Measurements from ENCODE around the gene ALMS1. TPM values are rescaled to one million over a fixed set of nuclear protein-coding genes. Genes with fewer than 3 reads are reported as not detected.

ALMS1 gene
- total and polyA plus RNA-seq, 9 of the 15 experiments (the other 6 are each of a cell fraction or from before 2014, with no cell fraction given): 1.4 to 26.3 (median 13.6) TPM

GRCh38 chr2:73414696-73415095, 29.1 kb downstream of the ALMS1 start:
- H3K4me1 ChIP-seq (replicated peaks in 1 of 2; ENCODE audit: control insufficient read depth in 2 of 2, insufficient read depth in 2 of 2, low read length in 2 of 2): no peaks in the 10 kb centered on the region
- in situ Hi-C loops (cut with MboI): no loop called here
- H3K36me3 ChIP-seq (ENCODE audit: control insufficient read depth, insufficient read depth, low read length): no peaks in the 10 kb centered on the region; the same call in 2 of the 3 replicates
- H3K9ac ChIP-seq (ENCODE audit: insufficient read depth in 1 of 2, low read depth in 2 of 2, low read length in 2 of 2): no peak overlapping the region
- ATAC-seq (no peak), DNase-seq (ENCODE audit: extremely low read depth in 1 of 4, low spot score in 3 of 4) (no peak), FAIRE-seq (no peak)
- H3K4me3 ChIP-seq: no peak overlapping the region
- BruUV-seq (replicated peaks): no TSS peak
- no peaks in the 10 kb centered on the region for H3K27me3 ChIP-seq (ENCODE audit: control insufficient read depth in 2 of 2, insufficient read depth in 2 of 2, low read length in 2 of 2)
- H3K9me1 ChIP-seq (ENCODE audit: control insufficient read depth, insufficient read depth, low read length): no peaks in the 10 kb centered on the region
- H3K27ac ChIP-seq (ENCODE audit: extremely low read depth, low read depth, low read length): no peak overlapping the region
- ChIA-PET POLR2A (no interaction called here), CTCF (ENCODE audit: low intra/inter-chr PET ratio) (no interaction called here)
- H3K79me2 ChIP-seq (ENCODE audit: control insufficient read depth, insufficient read depth, low read length): no peaks in the 10 kb centered on the region
- no peaks in the 10 kb centered on the region for H4K20me1 ChIP-seq (replicated peaks; ENCODE audit: control insufficient read depth, insufficient read depth, low read length)
- no peaks in the 10 kb centered on the region for H3K9me3 ChIP-seq (replicated peaks; ENCODE audit: control insufficient read depth, insufficient read depth, low read depth, low read length)
- no peak overlapping the region for H2AFZ ChIP-seq (ENCODE audit: low read depth, low read length)
- no peak for TF ChIP-seq ZNF224 (CRISPR knock-in tag; IDR thresholded peaks at IDR 0.05)
- TF ChIP-seq GATAD2B (IDR thresholded peaks at IDR 0.05; ENCODE audit: borderline replicate concordance): no peak
- TF ChIP-seq KAT2B (IDR thresholded peaks at IDR 0.05; ENCODE audit: low read depth, low read length): no peak
- TF ChIP-seq RFX7 (CRISPR knock-in tag; IDR thresholded peaks at IDR 0.05): no peak
- no peak for TF ChIP-seq GATA2 (CRISPR knock-in tag; IDR thresholded peaks at IDR 0.05)
- no peak for TF ChIP-seq HMGXB4 (CRISPR knock-in tag; IDR thresholded peaks at IDR 0.05)
- TF ChIP-seq HSF4 (CRISPR knock-in tag; IDR thresholded peaks at IDR 0.05; ENCODE audit: borderline replicate concordance): no peak
- no peak for TF ChIP-seq SMARCA5 (IDR thresholded peaks at IDR 0.05)
- no peak for TF ChIP-seq ERF (CRISPR knock-in tag; IDR thresholded peaks at IDR 0.05)
- TF ChIP-seq ZNF121 (CRISPR knock-in tag; conservative IDR thresholded peaks at IDR 0.05): no peak
- TF ChIP-seq TARDBP (IDR thresholded peaks at IDR 0.05): no peak
- TF ChIP-seq E2F8 (IDR thresholded peaks at IDR 0.05; ENCODE audit: low read depth, partially characterized antibody): no peak
- TF ChIP-seq C11orf30 (IDR thresholded peaks at IDR 0.05; ENCODE audit: low read depth): no peak
- no peak for TF ChIP-seq FOXK1 (CRISPR knock-in tag; IDR thresholded peaks at IDR 0.05; ENCODE audit: borderline replicate concordance)
- intact Hi-C loops (cut with micrococcal nuclease): no loop called here
- WGBS (ENCODE audit: insufficient coverage, low coverage, missing lambda C conversion rate): 90% methylated on average over 3 of the region's 3 CpGs
- no peak overlapping the region for H3K4me2 ChIP-seq (ENCODE audit: insufficient read depth, low read length)

All from K562 (cell line).